Measurements from ENCODE around the gene HIBADH. TPM values are rescaled to one million over a fixed set of nuclear protein-coding genes. Genes with fewer than 3 reads are reported as not detected.

HIBADH gene
- total RNA-seq, 1 donor from 2014 or later, result 25.3 TPM

GRCh38 chr7:27547401-27547800, 115.3 kb downstream of the HIBADH start:
- DNase-seq (ENCODE audit: low spot score, unreplicated experiment), result no peak
- Mint-ChIP-seq H3K27me3 (no peaks in the 10 kb centered on the region), H3K9me3 (ENCODE audit: low read depth) (no peaks in the 10 kb centered on the region), H3K36me3 (ENCODE audit: insufficient read depth) (peaks cover 7% of the 10 kb centered on the region), H3K4me3 (ENCODE audit: low read depth) (no peak overlapping the region), H3K27ac (no peak overlapping the region), H3K4me1 (ENCODE audit: low read depth) (no peaks in the 10 kb centered on the region)
- no peak for TF ChIP-seq CTCF (IDR thresholded peaks at IDR 0.05; ENCODE audit: unreplicated experiment)

GRCh38 chr7:27546610-27547009, 116.1 kb downstream of the HIBADH start:
- Mint-ChIP-seq H3K27me3 (no peaks in the 10 kb centered on the region), H3K9me3 (ENCODE audit: low read depth) (no peaks in the 10 kb centered on the region), H3K27ac (no peak overlapping the region)

GRCh38 chr7:27535795-27536194, 126.9 kb downstream of the HIBADH start:
- no peak overlapping the region for H3K27ac Mint-ChIP-seq

More at GRCh38 chr7:27546610-27547009, 116.1 kb downstream of the HIBADH start:
- H3K36me3 Mint-ChIP-seq (ENCODE audit: insufficient read depth), result peaks cover 11% of the 10 kb centered on the region
- H3K4me1 Mint-ChIP-seq (ENCODE audit: low read depth), result no peaks in the 10 kb centered on the region
- no peak overlapping the region for H3K4me3 Mint-ChIP-seq (ENCODE audit: low read depth)
- TF ChIP-seq CTCF (IDR thresholded peaks at IDR 0.05; ENCODE audit: unreplicated experiment), result no peak
- no peak for DNase-seq (ENCODE audit: low spot score, unreplicated experiment)

GRCh38 chr7:27533652-27534081, 129.0 kb downstream of the HIBADH start:
- Mint-ChIP-seq H3K4me1 (ENCODE audit: low read depth) (no peaks in the 10 kb centered on the region), H3K27me3 (no peaks in the 10 kb centered on the region), H3K36me3 (ENCODE audit: insufficient read depth) (peaks cover 21% of the 10 kb centered on the region), H3K4me3 (ENCODE audit: low read depth) (no peak overlapping the region), H3K9me3 (ENCODE audit: low read depth) (peaks cover 10% of the 10 kb centered on the region), H3K27ac (no peak overlapping the region)
- no peak for DNase-seq (ENCODE audit: low spot score, unreplicated experiment)
- no peak for TF ChIP-seq CTCF (IDR thresholded peaks at IDR 0.05; ENCODE audit: unreplicated experiment)

More at GRCh38 chr7:27535795-27536194, 126.9 kb downstream of the HIBADH start:
- DNase-seq (ENCODE audit: low spot score, unreplicated experiment), result no peak
- no peaks in the 10 kb centered on the region for H3K4me1 Mint-ChIP-seq (ENCODE audit: low read depth)
- peaks cover 13% of the 10 kb centered on the region for H3K36me3 Mint-ChIP-seq (ENCODE audit: insufficient read depth)
- no peaks in the 10 kb centered on the region for H3K27me3 Mint-ChIP-seq
- H3K9me3 Mint-ChIP-seq (ENCODE audit: low read depth), result no peaks in the 10 kb centered on the region
- no peak overlapping the region for H3K4me3 Mint-ChIP-seq (ENCODE audit: low read depth)
- TF ChIP-seq CTCF (IDR thresholded peaks at IDR 0.05; ENCODE audit: unreplicated experiment), result no peak

- Mint-ChIP-seq H3K4me1 (ENCODE audit: low read depth) (no peaks in the 10 kb centered on the region), H3K27me3 (no peaks in the 10 kb centered on the region), H3K4me3 (ENCODE audit: low read depth) (no peak overlapping the region), H3K9me3 (ENCODE audit: low read depth) (peaks cover 14% of the 10 kb centered on the region), H3K36me3 (ENCODE audit: insufficient read depth) (peaks cover 28% of the 10 kb centered on the region), H3K27ac (no peak overlapping the region)
- DNase-seq (ENCODE audit: low spot score, unreplicated experiment), result no peak
- no peak for TF ChIP-seq CTCF (IDR thresholded peaks at IDR 0.05; ENCODE audit: unreplicated experiment)
Measured at GRCh38 chr7:27532314-27532713, 130.4 kb downstream of the HIBADH start.

All from progenitor cell of endocrine pancreas (in vitro differentiated cells).